ACC112 (cell line): ENCODE results near the gene CFAP210.

ENCODE experiments used
- H2AFZ ChIP-seq: fragments of 200-600 bp; sonication (generic); one replicate; pipeline ENCODE4 v1.6.0; 2017; ENCODE audit warnings: antibody characterized with exemption, low read length; ENCODE audit not compliant: unreplicated experiment
- H3K27ac ChIP-seq: fragments of 200-600 bp; sonication (generic); 2 replicates; pipeline ENCODE4 v1.5.1; 2014; ENCODE audit warnings: low read depth, mild to moderate bottlenecking, antibody characterized with exemption, low read length, moderate library complexity
- H3K27me3 ChIP-seq: fragments of 200-600 bp; sonication (generic); 2 replicates; pipeline ENCODE4 v1.6.1; 2014; ENCODE audit warnings: mild to moderate bottlenecking, antibody characterized with exemption, low read length, moderate library complexity, mixed read lengths; ENCODE audit not compliant: insufficient read depth
- H3K36me3 ChIP-seq: fragments of 200-600 bp; sonication (generic); 2 replicates; pipeline ENCODE4 v1.6.1; 2016; ENCODE audit warnings: mild to moderate bottlenecking, antibody characterized with exemption, low read length, moderate library complexity, mixed read lengths; ENCODE audit not compliant: insufficient read depth
- H3K4me1 ChIP-seq: fragments of 200-600 bp; sonication (generic); one replicate; pipeline ENCODE4 v1.6.1; 2016; ENCODE audit warnings: low read length, mixed read lengths; ENCODE audit not compliant: insufficient read depth, unreplicated experiment, control insufficient read depth
- H3K4me3 ChIP-seq: fragments of 200-600 bp; sonication (generic); 2 replicates; pipeline ENCODE4 v1.5.1; 2014; ENCODE audit warnings: mild to moderate bottlenecking, low read depth, low read length
- H3K79me2 ChIP-seq: fragments of 200-600 bp; sonication (generic); one replicate; pipeline ENCODE4 v1.6.0; 2016; ENCODE audit warnings: low read length; ENCODE audit not compliant: control insufficient read depth, unreplicated experiment, insufficient read depth

The CFAP210 gene

GRCh38 chr2:169694113-169694893 lies at the start of gene CFAP210, which contains the start of gene PHOSPHO2:
CFAP210 (minus strand) TSS chr2:169694405; CDS start chr2:169694327, 78 bp downstream.
PHOSPHO2 (plus strand) TSS chr2:169694469; CDS start chr2:169700972, 6,503 bp downstream.
- Histone ChIP-seq H3K27me3 (no peaks in the 10 kb centered on the region), H3K4me3 (peak within 1 kb of the TSS; percentile 76), H3K27ac (peak within 1 kb of the TSS; percentile 60), H3K4me1 (peaks cover 15% of the 10 kb centered on the region), H3K79me2 (no peaks in the 10 kb centered on the region), H2AFZ (peak within 1 kb of the TSS; percentile 93), H3K36me3 (no peaks in the 10 kb centered on the region)

GRCh38 chr2:169743549-169743948 lies 49.3 kb upstream of the CFAP210 start:
- H3K79me2 ChIP-seq: no peaks in the 10 kb centered on the region
- H3K27ac ChIP-seq: no peak overlapping the region
- H3K4me1 ChIP-seq: no peaks in the 10 kb centered on the region
- H2AFZ ChIP-seq: no peak overlapping the region
- H3K4me3 ChIP-seq: no peak overlapping the region
- H3K27me3 ChIP-seq: no peaks in the 10 kb centered on the region
- no peaks in the 10 kb centered on the region for H3K36me3 ChIP-seq

GRCh38 chr2:169739351-169739750 lies 45.1 kb upstream of the CFAP210 start:
- no peaks in the 10 kb centered on the region for H3K27me3 ChIP-seq

GRCh38 chr2:169738566-169739229 lies 44.5 kb upstream of the CFAP210 start:
- Histone ChIP-seq H3K4me1 (no peaks in the 10 kb centered on the region), H3K27ac (no peak overlapping the region), H3K4me3 (no peak overlapping the region), H2AFZ (no peak overlapping the region), H3K36me3 (no peaks in the 10 kb centered on the region), H3K27me3 (no peaks in the 10 kb centered on the region), H3K79me2 (no peaks in the 10 kb centered on the region)

More at GRCh38 chr2:169739351-169739750, 45.1 kb upstream of the CFAP210 start:
- H3K4me3 ChIP-seq: no peak overlapping the region
- H2AFZ ChIP-seq: no peak overlapping the region
- no peaks in the 10 kb centered on the region for H3K79me2 ChIP-seq
- H3K36me3 ChIP-seq: no peaks in the 10 kb centered on the region
- no peaks in the 10 kb centered on the region for H3K4me1 ChIP-seq
- no peak overlapping the region for H3K27ac ChIP-seq

GRCh38 chr2:169736902-169737301 lies 42.7 kb upstream of the CFAP210 start:
- H3K27me3 ChIP-seq: peaks cover 7% of the 10 kb centered on the region; the same call in 1 of the 2 replicates
- no peaks in the 10 kb centered on the region for H3K36me3 ChIP-seq
- H3K27ac ChIP-seq: no peak overlapping the region
- no peaks in the 10 kb centered on the region for H3K79me2 ChIP-seq
- no peak overlapping the region for H2AFZ ChIP-seq
- H3K4me1 ChIP-seq: no peaks in the 10 kb centered on the region
- no peak overlapping the region for H3K4me3 ChIP-seq

GRCh38 chr2:169735623-169736022 lies 41.4 kb upstream of the CFAP210 start:
- Histone ChIP-seq H3K36me3 (no peaks in the 10 kb centered on the region), H3K4me1 (no peaks in the 10 kb centered on the region), H3K27ac (no peak overlapping the region), H3K27me3 (peaks cover 7% of the 10 kb centered on the region; the same call in 1 of the 2 replicates), H2AFZ (no peak overlapping the region), H3K4me3 (no peak overlapping the region), H3K79me2 (no peaks in the 10 kb centered on the region)

- peak overlapping the region; percentile 88 for H2AFZ ChIP-seq
- no peaks in the 10 kb centered on the region for H3K4me1 ChIP-seq
- no peaks in the 10 kb centered on the region for H3K36me3 ChIP-seq
- peak overlapping the region; percentile 79 for H3K4me3 ChIP-seq
- H3K27me3 ChIP-seq: peaks cover 7% of the 10 kb centered on the region; the same call in 1 of the 2 replicates
- no peak overlapping the region for H3K27ac ChIP-seq
- H3K79me2 ChIP-seq: no peaks in the 10 kb centered on the region
Observed at GRCh38 chr2:169734169-169734847, 40.1 kb upstream of the CFAP210 start.

- H3K4me1 ChIP-seq: no peaks in the 10 kb centered on the region
- H3K27me3 ChIP-seq: peaks cover 7% of the 10 kb centered on the region; the same call in 1 of the 2 replicates
- peak overlapping the region; percentile 79 for H3K4me3 ChIP-seq
- H3K36me3 ChIP-seq: no peaks in the 10 kb centered on the region
- H3K27ac ChIP-seq: no peak overlapping the region
- H2AFZ ChIP-seq: peak overlapping the region; percentile 88
- no peaks in the 10 kb centered on the region for H3K79me2 ChIP-seq
Observed at GRCh38 chr2:169732583-169733358, 38.6 kb upstream of the CFAP210 start.

GRCh38 chr2:169732075-169732474 lies 37.9 kb upstream of the CFAP210 start:
- Histone ChIP-seq H2AFZ (no peak overlapping the region), H3K79me2 (no peaks in the 10 kb centered on the region), H3K4me3 (no peak overlapping the region), H3K36me3 (no peaks in the 10 kb centered on the region), H3K27ac (no peak overlapping the region), H3K4me1 (no peaks in the 10 kb centered on the region), H3K27me3 (peaks cover 7% of the 10 kb centered on the region; the same call in 1 of the 2 replicates)

- H3K79me2 ChIP-seq: no peaks in the 10 kb centered on the region
- H3K27me3 ChIP-seq: peaks cover 7% of the 10 kb centered on the region; the same call in 1 of the 2 replicates
- H3K27ac ChIP-seq: no peak overlapping the region
- H3K4me3 ChIP-seq: no peak overlapping the region
- no peak overlapping the region for H2AFZ ChIP-seq
- no peaks in the 10 kb centered on the region for H3K4me1 ChIP-seq
- H3K36me3 ChIP-seq: no peaks in the 10 kb centered on the region
Observed at GRCh38 chr2:169729274-169729605, 35.0 kb upstream of the CFAP210 start.
